GM20431 (cell line): ENCODE data around the gene IGF2BP2.

Source experiments
- in situ Hi-C: fragments of 300-500 bp; cut with MseI, MboI; formaldehyde crosslinking; loops from one replicate; pipeline ENCODE4 v1.15.0; 2020; ENCODE audit warnings: low sequenced_read_pairs; ENCODE audit not compliant: unreplicated experiment

The IGF2BP2 gene

DNA sequence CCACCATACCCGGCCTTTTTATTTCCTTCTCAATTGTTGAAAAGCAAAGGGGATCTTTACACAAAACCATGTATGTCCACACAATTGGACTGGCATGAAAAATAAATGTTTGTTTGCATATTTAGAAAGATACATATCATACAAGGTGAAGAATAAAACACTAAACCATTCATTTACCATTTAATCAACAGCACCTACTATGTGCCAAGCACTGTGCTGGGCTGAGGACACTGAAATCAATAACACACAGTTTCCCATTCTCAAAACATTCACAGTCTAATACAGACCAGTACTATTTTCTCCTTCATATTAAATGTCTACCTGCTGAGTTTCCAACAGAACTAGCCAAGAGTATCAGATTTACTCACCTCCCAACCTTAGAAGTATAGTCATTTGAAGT is 84.7 kb downstream of the IGF2BP2 start:
- in situ Hi-C loops = no loop called here

- in situ Hi-C loops = no loop called here
These were observed 85.6 kb downstream of the IGF2BP2 start for GRCh38 chr3:185739264-185739701.

DNA sequence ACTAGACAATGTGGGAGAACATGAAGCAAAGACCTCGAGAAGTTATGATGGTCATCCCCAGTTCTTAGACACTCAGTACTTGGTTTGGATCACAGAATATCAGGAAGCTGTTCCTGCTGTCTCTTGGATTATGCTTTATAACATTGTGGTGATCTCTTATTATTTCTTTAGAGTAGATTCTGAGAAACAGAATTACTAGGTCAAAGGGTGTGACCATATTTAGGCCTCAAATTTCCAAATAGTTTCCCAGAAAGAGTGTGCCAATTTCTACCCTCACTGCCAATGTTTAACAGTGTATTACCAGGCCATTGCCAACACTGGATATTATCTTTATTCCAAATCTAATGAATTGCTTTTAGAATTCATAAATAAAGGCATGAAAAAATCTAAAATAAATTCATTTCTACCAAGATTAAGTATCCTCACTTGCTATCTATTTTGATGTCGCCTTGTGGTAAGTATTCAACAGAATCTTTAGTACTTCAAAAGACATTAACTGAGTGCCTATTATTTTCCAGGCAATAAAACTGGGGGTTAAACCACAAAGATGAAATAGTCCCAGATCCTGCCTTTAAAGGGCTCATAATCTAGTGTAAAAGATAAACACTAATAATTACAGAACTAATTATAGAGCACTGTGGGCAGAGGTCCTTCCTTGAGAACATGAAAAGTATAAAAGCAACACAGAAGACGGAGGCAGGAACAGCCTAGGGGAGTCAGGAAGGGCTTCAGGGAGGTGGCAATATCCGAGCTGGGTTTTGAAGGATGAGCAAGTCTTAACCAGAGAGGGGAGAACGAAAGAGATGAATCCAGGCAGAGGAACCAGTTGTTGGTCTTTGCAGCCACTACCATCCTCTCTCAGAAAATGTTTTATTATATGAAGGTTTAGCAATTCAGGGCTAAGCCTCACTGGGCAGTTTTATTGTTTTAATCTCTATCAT is 86.8 kb downstream of the IGF2BP2 start:
- in situ Hi-C loops = no loop called here

DNA sequence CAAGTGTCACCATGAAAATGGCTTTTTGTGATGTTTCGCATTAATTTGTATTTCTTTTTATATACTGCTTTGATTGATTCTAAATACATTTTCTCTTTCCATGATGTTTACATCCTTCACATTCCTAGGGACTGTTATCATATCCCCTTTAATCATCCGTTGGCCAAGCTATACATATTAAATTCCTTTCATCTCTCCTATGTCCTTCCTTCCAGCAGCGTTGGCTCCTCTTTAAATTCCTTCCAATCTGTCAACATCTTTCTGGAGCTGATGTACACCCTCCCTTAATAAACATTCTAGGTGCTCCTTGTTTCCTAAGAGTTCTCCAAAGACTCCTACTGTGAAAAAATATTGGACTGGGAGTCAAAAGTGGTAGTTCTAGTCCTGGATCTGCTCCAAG is 87.8 kb downstream of the IGF2BP2 start:
- in situ Hi-C loops = no loop called here

DNA sequence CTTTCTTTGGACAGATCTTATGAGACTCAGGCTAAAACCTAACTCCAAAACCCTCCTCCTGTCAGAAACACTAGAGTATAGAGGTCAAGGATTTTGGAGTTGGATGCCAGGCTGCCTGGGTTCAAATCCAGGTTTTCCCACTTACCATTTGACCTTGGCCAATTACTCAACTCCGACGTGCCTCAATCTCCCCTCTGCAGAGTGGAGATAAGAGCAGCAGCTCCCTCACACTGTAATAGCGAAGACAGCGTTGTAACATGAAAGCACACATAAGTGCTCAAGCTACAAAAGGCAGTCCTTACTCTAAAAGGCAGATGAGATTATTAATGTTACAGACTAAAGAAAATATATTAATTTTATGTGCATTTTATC is 90.1 kb downstream of the IGF2BP2 start:
- in situ Hi-C loops = no loop called here

GRCh38 chr3:185733980-185734724 is 90.7 kb downstream of the IGF2BP2 start:
- in situ Hi-C loops = no loop called here

GRCh38 chr3:185732782-185733181 is 92.1 kb downstream of the IGF2BP2 start:
- in situ Hi-C loops = no loop called here

- in situ Hi-C loops = no loop called here
These were observed 94.3 kb downstream of the IGF2BP2 start for GRCh38 chr3:185730550-185730949.

GRCh38 chr3:185729337-185730055 is 95.3 kb downstream of the IGF2BP2 start:
- in situ Hi-C loops = no loop called here

- in situ Hi-C loops = no loop called here
These were observed 96.1 kb downstream of the IGF2BP2 start for GRCh38 chr3:185728630-185729336.

DNA sequence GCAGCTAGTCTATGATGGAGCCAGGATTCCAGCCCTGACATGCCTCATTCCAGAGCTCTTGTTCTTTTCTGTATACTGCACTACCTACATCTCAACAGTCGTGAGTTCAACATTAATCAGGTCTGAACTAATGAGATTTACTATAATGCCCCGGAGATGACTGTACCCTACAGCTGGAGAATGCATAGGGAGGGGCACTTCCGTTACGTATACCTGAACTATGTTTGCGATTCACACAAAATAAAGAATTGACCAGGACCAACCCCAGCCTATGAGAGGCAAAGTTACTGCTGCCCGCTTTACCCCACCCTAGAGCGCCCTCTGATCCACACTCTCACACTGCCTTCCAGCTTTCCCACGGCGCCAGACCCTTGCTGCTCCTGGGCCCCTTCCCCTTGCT is 97.0 kb downstream of the IGF2BP2 start:
- in situ Hi-C loops = no loop called here

- in situ Hi-C loops = no loop called here
These were observed 98.4 kb downstream of the IGF2BP2 start for GRCh38 chr3:185726254-185726967.

GRCh38 chr3:185724761-185725160 is 100.1 kb downstream of the IGF2BP2 start:
- in situ Hi-C loops = no loop called here

DNA sequence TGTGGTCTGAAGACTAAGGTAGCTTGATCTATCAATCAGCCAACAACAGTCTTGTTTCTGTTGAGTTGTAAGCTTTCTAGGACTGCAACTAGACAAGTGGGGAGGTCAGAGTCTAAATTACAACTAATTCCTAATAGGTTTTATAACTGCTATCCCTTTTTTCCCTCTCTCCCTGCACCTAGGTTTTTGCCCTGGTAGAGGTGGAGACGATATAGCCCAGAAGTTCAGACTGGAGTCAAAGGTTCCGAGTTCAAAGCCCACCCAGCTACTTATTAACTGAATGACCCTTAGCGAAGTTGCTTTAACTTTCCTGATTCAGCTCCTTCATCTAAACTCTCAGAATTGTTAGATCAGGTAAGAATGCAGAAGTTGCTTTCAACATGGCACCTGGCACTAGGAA is 100.6 kb downstream of the IGF2BP2 start:
- in situ Hi-C loops = no loop called here

DNA sequence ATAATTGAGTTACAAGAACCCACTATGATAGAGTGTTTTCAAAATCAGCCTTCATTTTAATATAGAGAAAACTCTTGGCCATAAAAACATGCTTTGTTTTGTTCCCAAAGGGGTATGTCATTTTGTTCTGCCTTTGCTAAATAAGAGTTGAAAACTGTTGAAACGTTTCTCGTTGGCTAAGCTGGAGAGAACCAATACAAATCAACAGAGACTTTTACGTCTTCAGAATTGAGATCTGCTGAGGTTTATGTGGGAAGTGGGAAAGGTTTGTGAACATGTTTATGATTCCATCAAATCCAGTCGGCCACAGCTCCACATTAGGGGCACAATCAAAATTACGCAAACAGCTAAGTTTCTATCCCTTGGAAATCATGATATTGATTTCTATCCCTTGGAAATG is 102.0 kb downstream of the IGF2BP2 start:
- in situ Hi-C loops = no loop called here

DNA sequence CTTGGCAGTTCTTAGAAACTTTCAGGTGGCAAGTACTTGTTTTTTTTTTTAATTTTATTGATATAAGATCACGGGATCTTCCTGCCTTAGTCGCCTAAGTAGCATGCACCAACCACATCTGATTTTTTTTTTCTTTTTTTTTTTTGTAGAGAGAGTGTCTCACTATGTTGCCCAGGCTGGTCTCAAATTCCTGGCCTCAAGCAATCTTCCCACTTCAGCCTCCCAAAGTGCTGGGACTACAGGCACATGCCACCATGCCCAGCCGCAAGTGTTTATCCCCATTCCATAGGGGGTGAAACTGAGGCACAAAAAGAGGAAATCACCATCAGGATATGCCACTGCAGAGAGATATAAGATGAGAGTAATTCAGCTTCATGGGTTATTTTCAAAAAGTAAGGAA is 102.9 kb downstream of the IGF2BP2 start:
- in situ Hi-C loops = no loop called here

GRCh38 chr3:185720326-185720725 is 104.5 kb downstream of the IGF2BP2 start:
- in situ Hi-C loops = no loop called here

- in situ Hi-C loops = no loop called here
These were observed 105.9 kb downstream of the IGF2BP2 start for GRCh38 chr3:185718736-185719593.
